HEK293T (cell line): Measurements from ENCODE around the gene KDM1B.

Experiments used
- ARNT ChIP-seq: fragments of 450-650 bp; IDR thresholded peaks from 2 replicates; pipeline ENCODE4 v1.6.1; 2017; ENCODE audit warnings: mild to moderate bottlenecking
- BHLHE40 ChIP-seq: fragments of 450-650 bp; IDR thresholded peaks from 2 replicates; pipeline ENCODE4 v1.6.1; 2016; ENCODE audit warnings: mild to moderate bottlenecking, moderate library complexity, borderline replicate concordance
- CTBP1 ChIP-seq: fragments of 450-650 bp; IDR thresholded peaks from 2 replicates; pipeline ENCODE4 v1.6.1; 2016; ENCODE audit warnings: borderline replicate concordance
- FOXM1 ChIP-seq: fragments of 450-650 bp; IDR thresholded peaks from 2 replicates; pipeline ENCODE4 v1.6.1; 2017; ENCODE audit warnings: mild to moderate bottlenecking, borderline replicate concordance
- L3MBTL2 ChIP-seq: fragments of 450-650 bp; conservative IDR thresholded peaks from 2 replicates; pipeline ENCODE4 v1.6.1; 2016; ENCODE audit warnings: mild to moderate bottlenecking
- NFRKB ChIP-seq: fragments of 450-650 bp; IDR thresholded peaks from 2 replicates; pipeline ENCODE4 v1.6.1; 2016; ENCODE audit warnings: mild to moderate bottlenecking, moderate library complexity
- SP1 ChIP-seq: fragments of 450-650 bp; IDR thresholded peaks from 2 replicates; pipeline ENCODE4 v1.6.1; 2017
- ZNF384 ChIP-seq: fragments of 450-650 bp; IDR thresholded peaks from 2 replicates; pipeline ENCODE4 v1.6.1; 2016

- TF ChIP-seq FOXM1 = no peak
- TF ChIP-seq SP1 = no peak
- TF ChIP-seq ZNF384 = no peak
- TF ChIP-seq NFRKB = no peak
- no peak for TF ChIP-seq ARNT
- no peak for TF ChIP-seq CTBP1
- TF ChIP-seq BHLHE40 = no peak
- TF ChIP-seq L3MBTL2 = no peak
Observed at GRCh38 chr6:18203786-18204185, 48.6 kb downstream of the KDM1B start.
